PC-9 (cell line): Measurements from ENCODE around the gene ADAM23. TPM values are rescaled to one million over a fixed set of nuclear protein-coding genes. Genes with fewer than 3 reads are reported as not detected.

Experiments
- BruUV-seq: library from RNA; stranded (reverse); fragments of 400-500 nt; replicated peaks from 2 replicates; lab custom pipeline; 2021; lab: Mats Ljungman, UMichigan
- CTCF ChIA-PET: fragments of 300-600 bp; sonication (Branson Sonifier 250); formaldehyde crosslinking; loops from one replicate; lab custom pipeline; 2022; ENCODE audit warnings: antibody characterized with exemption; lab: Charles Lee
- POLR2A ChIA-PET: fragments of 300-600 bp; sonication (Branson Sonifier 250); formaldehyde crosslinking; loops from one replicate; lab custom pipeline; 2022; ENCODE audit warnings: antibody characterized with exemption; ENCODE audit not compliant: unreplicated experiment; lab: Charles Lee
- DNase-seq, 2 experiments: peaks; one replicate each; pipeline versions ENCODE4 v3.0.0 to v3.0.0-alpha.2; 2015 to 2022; ENCODE audit warnings: mixed read lengths in 1 of 2
- H2AFZ ChIP-seq: fragments of 200-600 bp; sonication (generic); 2 replicates; pipeline ENCODE4 v1.8.1; 2017; ENCODE audit warnings: antibody characterized with exemption
- H3F3A ChIP-seq: fragments of 200-600 bp; sonication (generic); 2 replicates; pipeline ENCODE4 v1.8.1; 2017; ENCODE audit warnings: antibody characterized with exemption, mild to moderate bottlenecking, low read depth; ENCODE audit not compliant: insufficient read depth
- H3K27ac ChIP-seq: fragments of 200-600 bp; sonication (generic); 2 replicates; pipeline ENCODE4 v1.6.1; 2016; ENCODE audit warnings: mixed run types
- H3K27me3 ChIP-seq: fragments of 200-600 bp; sonication (generic); 2 replicates; pipeline ENCODE4 v1.6.1; 2016; ENCODE audit warnings: low read depth, mixed run types; ENCODE audit not compliant: insufficient read depth
- H3K36me3 ChIP-seq: fragments of 200-600 bp; sonication (generic); 2 replicates; pipeline ENCODE4 v1.6.1; 2016; ENCODE audit warnings: low read depth, mixed run types
- H3K4me1 ChIP-seq: fragments of 200-600 bp; sonication (generic); replicated peaks from 2 replicates; pipeline ENCODE4 v1.6.1; 2016; ENCODE audit warnings: mixed run types; ENCODE audit not compliant: insufficient read depth
- H3K4me2 ChIP-seq: fragments of 200-600 bp; sonication (generic); 2 replicates; pipeline ENCODE4 v1.6.1; 2017; ENCODE audit warnings: mixed run types
- H3K4me3 ChIP-seq: fragments of 200-600 bp; sonication (generic); 2 replicates; pipeline ENCODE4 v1.6.1; 2016; ENCODE audit warnings: mixed run types
- H3K79me2 ChIP-seq: fragments of 200-600 bp; sonication (generic); 2 replicates; pipeline ENCODE4 v1.6.1; 2017; ENCODE audit warnings: low read depth, mixed run types
- H3K9me2 ChIP-seq: fragments of 200-600 bp; sonication (generic); 2 replicates; pipeline ENCODE4 v1.8.1; 2017; ENCODE audit warnings: mild to moderate bottlenecking; ENCODE audit not compliant: insufficient read depth
- H3K9me3 ChIP-seq: fragments of 200-600 bp; sonication (generic); 2 replicates; pipeline ENCODE4 v1.8.1; 2016; ENCODE audit warnings: low read depth; ENCODE audit not compliant: insufficient read depth
- H4K20me1 ChIP-seq: fragments of 200-600 bp; sonication (generic); 2 replicates; pipeline ENCODE4 v1.8.1; 2017; ENCODE audit not compliant: insufficient read depth
- CTCF ChIP-seq: fragments of 200-600 bp; sonication (generic); conservative IDR thresholded peaks from 2 replicates; pipeline ENCODE4 v1.6.1; 2017; ENCODE audit warnings: mixed run types, antibody characterized with exemption, mild to moderate bottlenecking, moderate library complexity
- EZH2 ChIP-seq: fragments of 200-600 bp; sonication (generic); IDR thresholded peaks from 2 replicates; pipeline ENCODE4 v1.8.0; 2017; ENCODE audit warnings: antibody characterized with exemption, low read depth
- intact Hi-C: fragments of 100-400 bp; cut with micrococcal nuclease; formaldehyde crosslinking; loops from one replicate; pipeline ENCODE4 v1.10.0; 2022; ENCODE audit not compliant: unreplicated experiment
- total RNA-seq: library from RNA; stranded (reverse); gene quantifications from 2 replicates; pipeline ENCODE4 v1.2.3, GENCODE V29; 2021

Gene ADAM23
- total RNA-seq, 1 experiment from 2014 or later = 12.0 TPM

GRCh38 chr2:206445948-206446347, 2.6 kb downstream of the ADAM23 start:
- no peak overlapping the region for H3K27ac ChIP-seq
- H3K36me3 ChIP-seq = no peaks in the 10 kb centered on the region
- H3K9me2 ChIP-seq = no peaks in the 10 kb centered on the region
- peaks cover 18% of the 10 kb centered on the region for H3K4me1 ChIP-seq
- H3K27me3 ChIP-seq = no peaks in the 10 kb centered on the region
- BruUV-seq = no TSS peak
- peaks cover 8% of the 10 kb centered on the region; the same call in 1 of the 2 replicates for H3F3A ChIP-seq
- no peak for DNase-seq
- TF ChIP-seq EZH2 (no peak), CTCF (no peak)
- no peak overlapping the region for H2AFZ ChIP-seq
- no peak overlapping the region; the same call in 1 of the 2 replicates for H3K4me2 ChIP-seq
- H4K20me1 ChIP-seq = no peaks in the 10 kb centered on the region
- POLR2A ChIA-PET = no interaction called here
- H3K9me3 ChIP-seq = no peaks in the 10 kb centered on the region
- intact Hi-C loops = loop anchor here (2.0 to 10.0 kb wide), 2 partner anchors 111 to 361 kb away; partner anchors contain the start of gene INO80D
- CTCF ChIA-PET = no interaction called here
- no peak overlapping the region for H3K4me3 ChIP-seq
- no peaks in the 10 kb centered on the region for H3K79me2 ChIP-seq

GRCh38 chr2:206452242-206452641, 8.9 kb downstream of the ADAM23 start:
- intact Hi-C loops = no loop called here
- ChIA-PET CTCF (no interaction called here), POLR2A (no interaction called here)
- Histone ChIP-seq H3K9me3 (no peaks in the 10 kb centered on the region), H3K27ac (no peak overlapping the region), H2AFZ (no peak overlapping the region), H3F3A (0 out of 2 replicates have a peak, but pooled peaks cover 1% of the 10 kb centered on the region), H3K4me2 (no peak overlapping the region), H3K36me3 (no peaks in the 10 kb centered on the region), H4K20me1 (no peaks in the 10 kb centered on the region), H3K79me2 (no peaks in the 10 kb centered on the region), H3K4me1 (peaks cover 14% of the 10 kb centered on the region), H3K4me3 (no peak overlapping the region), H3K9me2 (no peaks in the 10 kb centered on the region), H3K27me3 (no peaks in the 10 kb centered on the region)
- no peak for DNase-seq
- no TSS peak for BruUV-seq
- TF ChIP-seq CTCF (no peak), EZH2 (no peak)

- Histone ChIP-seq H3K36me3 (no peaks in the 10 kb centered on the region), H3K4me3 (no peak overlapping the region), H3F3A (0 out of 2 replicates have a peak, but pooled peaks cover 5% of the 10 kb centered on the region), H3K4me1 (peaks cover 14% of the 10 kb centered on the region), H3K27ac (no peak overlapping the region), H4K20me1 (no peaks in the 10 kb centered on the region), H3K79me2 (no peaks in the 10 kb centered on the region), H3K9me2 (no peaks in the 10 kb centered on the region), H3K9me3 (no peaks in the 10 kb centered on the region), H2AFZ (no peak overlapping the region), H3K4me2 (no peak overlapping the region), H3K27me3 (no peaks in the 10 kb centered on the region)
- intact Hi-C loops = no loop called here
- ChIA-PET POLR2A (no interaction called here), CTCF (no interaction called here)
- BruUV-seq = no TSS peak
- no peak for DNase-seq
- TF ChIP-seq CTCF (no peak), EZH2 (no peak)
These were observed 9.4 kb downstream of the ADAM23 start for GRCh38 chr2:206452750-206453149.
